ENCODE data around the gene USP54. TPM values are rescaled to one million over a fixed set of nuclear protein-coding genes. Genes with fewer than 3 reads are reported as not detected.

The USP54 gene
- total RNA-seq, 1 donor from 2014 or later: 54.5 TPM

GRCh38 chr10:73493781-73494180 is 97.4 kb downstream of the USP54 start:
- no peak for TF ChIP-seq CTCF (conservative IDR thresholded peaks at IDR 0.05)
- no peaks in the 10 kb centered on the region for H3K27me3 Mint-ChIP-seq
- peak overlapping the region; percentile 42 for H3K27ac Mint-ChIP-seq
- no peak for DNase-seq (ENCODE audit: extremely low spot score, unreplicated experiment)
- H3K36me3 Mint-ChIP-seq: peaks cover 21% of the 10 kb centered on the region
- H3K4me3 Mint-ChIP-seq: peak overlapping the region; percentile 80
- H3K4me1 Mint-ChIP-seq (ENCODE audit: unreplicated experiment): peaks cover 28% of the 10 kb centered on the region
- no peaks in the 10 kb centered on the region for H3K9me3 Mint-ChIP-seq

- no peak for TF ChIP-seq CTCF (conservative IDR thresholded peaks at IDR 0.05)
- no peak for DNase-seq (ENCODE audit: extremely low spot score, unreplicated experiment)
- Mint-ChIP-seq H3K4me3 (no peak overlapping the region), H3K27me3 (no peaks in the 10 kb centered on the region), H3K9me3 (no peaks in the 10 kb centered on the region), H3K27ac (no peak overlapping the region), H3K4me1 (ENCODE audit: unreplicated experiment) (no peaks in the 10 kb centered on the region), H3K36me3 (peaks cover 26% of the 10 kb centered on the region)
Measured at GRCh38 chr10:73486601-73487000, 104.5 kb downstream of the USP54 start.

- Mint-ChIP-seq H3K9me3 (no peaks in the 10 kb centered on the region), H3K4me3 (no peak overlapping the region), H3K4me1 (ENCODE audit: unreplicated experiment) (no peaks in the 10 kb centered on the region), H3K27ac (no peak overlapping the region), H3K27me3 (no peaks in the 10 kb centered on the region), H3K36me3 (peaks cover 26% of the 10 kb centered on the region)
- no peak for DNase-seq (ENCODE audit: extremely low spot score, unreplicated experiment)
- TF ChIP-seq CTCF (conservative IDR thresholded peaks at IDR 0.05): no peak
Measured at GRCh38 chr10:73485320-73485719, 105.8 kb downstream of the USP54 start.

DNA sequence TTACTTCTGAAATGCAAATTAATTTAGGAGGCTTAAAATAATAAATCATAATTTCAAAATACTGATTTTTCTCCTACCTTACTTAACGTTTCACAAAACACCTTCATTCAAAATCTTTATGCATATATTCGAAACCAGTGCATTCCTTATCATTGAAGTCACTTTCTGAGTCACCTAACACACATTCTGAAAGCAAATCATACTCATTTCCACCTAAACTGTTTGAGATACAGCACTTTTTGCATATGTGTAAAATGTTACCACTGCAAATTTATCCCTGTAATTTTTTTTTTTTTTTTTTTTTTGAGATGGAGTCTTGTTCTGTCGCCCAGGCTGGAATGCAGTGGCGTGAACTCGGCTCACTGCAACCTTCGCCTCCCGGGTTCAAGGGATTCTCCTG is 111.0 kb downstream of the USP54 start:
- no peaks in the 10 kb centered on the region for H3K4me1 Mint-ChIP-seq (ENCODE audit: unreplicated experiment)
- no peak overlapping the region for H3K4me3 Mint-ChIP-seq
- no peak overlapping the region for H3K27ac Mint-ChIP-seq
- peaks cover 16% of the 10 kb centered on the region for H3K36me3 Mint-ChIP-seq
- no peaks in the 10 kb centered on the region for H3K27me3 Mint-ChIP-seq
- TF ChIP-seq CTCF (conservative IDR thresholded peaks at IDR 0.05): no peak
- no peak for DNase-seq (ENCODE audit: extremely low spot score, unreplicated experiment)
- no peaks in the 10 kb centered on the region for H3K9me3 Mint-ChIP-seq

GRCh38 chr10:73478636-73479035 is 112.5 kb downstream of the USP54 start:
- no peaks in the 10 kb centered on the region for H3K9me3 Mint-ChIP-seq

More at GRCh38 chr10:73478636-73479035, 112.5 kb downstream of the USP54 start:
- no peak for DNase-seq (ENCODE audit: extremely low spot score, unreplicated experiment)
- H3K4me3 Mint-ChIP-seq: no peak overlapping the region
- TF ChIP-seq CTCF (conservative IDR thresholded peaks at IDR 0.05): no peak
- H3K36me3 Mint-ChIP-seq: peaks cover 19% of the 10 kb centered on the region
- H3K27me3 Mint-ChIP-seq: no peaks in the 10 kb centered on the region
- no peaks in the 10 kb centered on the region for H3K4me1 Mint-ChIP-seq (ENCODE audit: unreplicated experiment)
- no peak overlapping the region for H3K27ac Mint-ChIP-seq
